HFFc6 (cell line): ENCODE data around the gene LSAMP. TPM values are rescaled to one million over a fixed set of nuclear protein-coding genes. Genes with fewer than 3 reads are reported as not detected.

Experiments used
- DNase-seq: peaks from one replicate; pipeline ENCODE4 v3.0.0-alpha.2; 2018
- H3K27ac Mint-ChIP-seq: 2 replicates; pipeline ENCODE4 v1.8.0; 2020; ENCODE audit warnings: mild to moderate bottlenecking, mixed read lengths
- H3K27me3 Mint-ChIP-seq: 2 replicates; pipeline ENCODE4 v1.8.0; 2021; ENCODE audit warnings: mild to moderate bottlenecking, moderate library complexity, mixed read lengths; ENCODE audit not compliant: insufficient read depth
- H3K36me3 Mint-ChIP-seq: 2 replicates; pipeline ENCODE4 v1.8.0; 2021; ENCODE audit warnings: low read depth, mixed read lengths
- H3K4me1 Mint-ChIP-seq: 2 replicates; pipeline ENCODE4 v1.8.0; 2020; ENCODE audit warnings: low read depth, mixed read lengths
- H3K4me3 Mint-ChIP-seq: 2 replicates; pipeline ENCODE4 v1.8.0; 2020; ENCODE audit warnings: mild to moderate bottlenecking, moderate library complexity, mixed read lengths
- H3K9me3 Mint-ChIP-seq: 2 replicates; pipeline ENCODE4 v1.8.0; 2020; ENCODE audit warnings: mild to moderate bottlenecking, mixed read lengths
- CTCF ChIP-seq: fragments of 200-600 bp; sonication (generic); IDR thresholded peaks from 2 replicates; pipeline ENCODE4 v1.5.0; 2021; ENCODE audit warnings: antibody characterized with exemption, mild to moderate bottlenecking
- total RNA-seq, 6 experiments: library from RNA; stranded (reverse); fragmentation: NEBNext Ultra II Directional; extraction: Animal tissue kit (Norgen Biotek cat#: 25700); gene quantifications; 2 replicates in 1 of 6; 3 replicates in 5 of 6; pipeline ENCODE4 v1.2.3, GENCODE V29; 2021

The LSAMP gene
- total RNA-seq, 6 experiments from 2014 or later: not detected

- H3K4me3 Mint-ChIP-seq: no peak overlapping the region; the same call in 1 of the 2 replicates
- TF ChIP-seq CTCF: no peak
- no peak for DNase-seq
- peaks cover 19% of the 10 kb centered on the region for H3K4me1 Mint-ChIP-seq
- no peak overlapping the region for H3K27ac Mint-ChIP-seq
- no peaks in the 10 kb centered on the region for H3K27me3 Mint-ChIP-seq
- H3K9me3 Mint-ChIP-seq: no peaks in the 10 kb centered on the region
- H3K36me3 Mint-ChIP-seq: no peaks in the 10 kb centered on the region
Measured at GRCh38 chr3:115975796-115976195, 469.5 kb downstream of the LSAMP start.

GRCh38 chr3:115975353-115975752, 469.9 kb downstream of the LSAMP start:
- no peak overlapping the region for H3K27ac Mint-ChIP-seq
- peaks cover 19% of the 10 kb centered on the region for H3K4me1 Mint-ChIP-seq
- no peak for TF ChIP-seq CTCF
- no peak overlapping the region; the same call in 1 of the 2 replicates for H3K4me3 Mint-ChIP-seq
- no peaks in the 10 kb centered on the region for H3K36me3 Mint-ChIP-seq
- H3K9me3 Mint-ChIP-seq: no peaks in the 10 kb centered on the region
- DNase-seq: no peak
- H3K27me3 Mint-ChIP-seq: no peaks in the 10 kb centered on the region

- Mint-ChIP-seq H3K27me3 (no peaks in the 10 kb centered on the region), H3K27ac (no peak overlapping the region), H3K4me3 (no peak overlapping the region; the same call in 1 of the 2 replicates), H3K4me1 (peaks cover 19% of the 10 kb centered on the region), H3K9me3 (no peaks in the 10 kb centered on the region), H3K36me3 (no peaks in the 10 kb centered on the region)
- TF ChIP-seq CTCF: no peak
- no peak for DNase-seq
Measured at GRCh38 chr3:115974940-115975339, 470.3 kb downstream of the LSAMP start.

- no peak for TF ChIP-seq CTCF
- Mint-ChIP-seq H3K9me3 (no peaks in the 10 kb centered on the region; the same call in 1 of the 2 replicates), H3K27me3 (no peaks in the 10 kb centered on the region; the same call in none of the 2 replicates), H3K27ac (no peak overlapping the region), H3K4me3 (no peak overlapping the region), H3K36me3 (no peaks in the 10 kb centered on the region), H3K4me1 (no peaks in the 10 kb centered on the region)
- DNase-seq: no peak
Measured at GRCh38 chr3:115968871-115969270, 476.4 kb downstream of the LSAMP start.

GRCh38 chr3:115961380-115961779, 483.9 kb downstream of the LSAMP start:
- DNase-seq: no peak
- no peak overlapping the region for H3K4me3 Mint-ChIP-seq
- H3K27me3 Mint-ChIP-seq: no peaks in the 10 kb centered on the region
- H3K36me3 Mint-ChIP-seq: no peaks in the 10 kb centered on the region
- H3K27ac Mint-ChIP-seq: no peak overlapping the region
- H3K9me3 Mint-ChIP-seq: no peaks in the 10 kb centered on the region
- no peak for TF ChIP-seq CTCF
- H3K4me1 Mint-ChIP-seq: no peaks in the 10 kb centered on the region

GRCh38 chr3:115960799-115961198, 484.5 kb downstream of the LSAMP start:
- TF ChIP-seq CTCF: no peak
- Mint-ChIP-seq H3K36me3 (no peaks in the 10 kb centered on the region), H3K27ac (no peak overlapping the region), H3K4me3 (no peak overlapping the region), H3K9me3 (no peaks in the 10 kb centered on the region), H3K4me1 (no peaks in the 10 kb centered on the region), H3K27me3 (no peaks in the 10 kb centered on the region; the same call in 1 of the 2 replicates)
- DNase-seq: no peak
